GM20000 (cell line): ENCODE measurements around the gene PLK3.

Experiments used
- DNase-seq: peaks from one replicate; pipeline ENCODE4 v3.0.0; 2012; ENCODE audit warnings: low spot score
- CTCF ChIP-seq: IDR thresholded peaks from 2 replicates; pipeline ENCODE4 v1.5.1; 2012; ENCODE audit warnings: mild to moderate bottlenecking, control low read depth; ENCODE audit errors: extremely low read depth, missing control alignments

The PLK3 gene

GRCh38 chr1:44828841-44829440 is 28.8 kb downstream of the PLK3 start:
- DNase-seq, result no peak
- no peak for TF ChIP-seq CTCF

DNA sequence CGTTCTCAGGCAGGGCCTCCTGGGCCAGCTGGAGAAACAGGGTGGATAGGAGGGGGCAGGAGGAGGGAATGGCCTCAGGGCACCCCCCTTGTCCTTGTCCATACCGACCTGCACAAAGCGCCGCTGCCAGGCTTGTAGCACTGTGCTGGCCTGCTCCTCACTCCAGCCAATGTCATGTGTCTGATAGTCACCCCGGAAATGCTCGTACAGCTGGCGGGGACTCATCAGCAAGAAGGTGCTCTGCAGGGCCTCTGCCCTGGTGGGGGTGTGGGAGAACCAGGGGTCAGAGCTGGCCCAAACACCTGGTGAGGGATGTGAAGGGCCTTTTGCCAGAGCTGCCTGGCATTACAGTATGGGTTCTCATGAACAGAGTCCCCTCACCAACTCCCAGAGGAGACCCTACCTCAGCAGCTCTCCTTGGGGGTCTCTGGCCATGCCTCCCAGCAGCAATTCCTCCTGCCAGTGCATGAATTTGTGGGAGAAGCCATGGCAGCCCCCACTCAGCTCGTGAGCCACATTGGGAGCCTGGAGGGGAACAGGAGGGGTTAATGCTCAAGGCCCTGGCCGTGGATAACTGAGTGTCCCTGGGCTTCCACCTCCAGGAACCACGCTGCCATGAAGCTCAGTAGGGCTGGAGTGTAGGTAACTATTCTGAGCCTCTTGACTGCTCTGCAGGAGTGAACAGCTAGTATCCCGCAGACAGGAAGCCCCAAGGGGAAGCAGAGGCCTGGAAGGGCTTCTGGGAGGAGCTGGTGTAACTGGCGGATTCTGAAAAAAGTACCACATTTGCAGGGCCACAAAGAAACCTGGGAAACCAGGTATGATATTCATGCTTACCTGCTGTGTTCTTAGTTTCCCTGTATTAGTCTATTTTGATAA is 29.6 kb downstream of the PLK3 start:
- no peak for TF ChIP-seq CTCF

DNA sequence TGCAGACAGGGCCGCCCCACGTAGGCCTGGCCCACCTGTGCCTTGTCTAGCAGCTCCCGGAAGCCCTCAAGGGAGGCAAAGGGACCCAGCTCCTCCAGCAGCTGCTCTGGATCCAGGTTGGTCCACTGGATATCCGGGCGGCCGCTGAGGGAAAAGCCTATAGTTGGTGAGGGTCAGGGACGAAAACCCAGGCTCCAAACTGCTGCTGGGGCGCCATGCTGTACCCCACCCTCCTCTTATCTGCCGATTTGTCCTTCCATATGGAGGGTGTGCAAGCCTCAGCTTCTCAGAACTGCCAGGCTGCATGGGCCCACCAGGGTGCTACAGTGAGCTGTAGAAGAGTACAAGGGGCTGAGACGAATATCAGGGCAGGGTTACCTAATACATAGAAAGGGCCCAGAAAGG is 30.7 kb downstream of the PLK3 start:
- TF ChIP-seq CTCF, result no peak
- DNase-seq, result no peak

More for the DNA sequence above, 29.6 kb downstream of the PLK3 start:
- DNase-seq, result no peak

DNA sequence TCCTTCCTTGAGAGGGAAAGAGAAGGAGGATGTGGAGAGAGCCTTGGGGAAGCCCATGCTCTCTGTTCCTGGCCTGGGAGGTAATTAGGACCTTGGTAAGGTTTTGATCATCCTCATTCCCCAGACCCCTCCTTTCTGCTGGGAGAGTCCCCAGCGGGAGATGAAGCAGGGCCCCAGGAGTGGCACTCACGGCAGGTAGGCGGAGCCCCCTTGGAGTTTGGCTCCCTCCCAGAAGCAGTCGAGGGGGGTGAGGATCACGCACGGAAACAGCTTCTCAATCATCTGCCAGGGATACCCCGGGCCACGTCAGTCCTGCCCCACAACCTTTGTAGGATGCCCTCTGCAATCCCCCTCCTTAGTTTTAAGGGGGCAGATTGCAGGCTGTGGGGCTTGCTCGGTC is 31.3 kb downstream of the PLK3 start:
- no peak for DNase-seq
- TF ChIP-seq CTCF, result no peak

- DNase-seq, result no peak
- no peak for TF ChIP-seq CTCF
Observed at GRCh38 chr1:44832056-44832705, 32.0 kb downstream of the PLK3 start.

DNA sequence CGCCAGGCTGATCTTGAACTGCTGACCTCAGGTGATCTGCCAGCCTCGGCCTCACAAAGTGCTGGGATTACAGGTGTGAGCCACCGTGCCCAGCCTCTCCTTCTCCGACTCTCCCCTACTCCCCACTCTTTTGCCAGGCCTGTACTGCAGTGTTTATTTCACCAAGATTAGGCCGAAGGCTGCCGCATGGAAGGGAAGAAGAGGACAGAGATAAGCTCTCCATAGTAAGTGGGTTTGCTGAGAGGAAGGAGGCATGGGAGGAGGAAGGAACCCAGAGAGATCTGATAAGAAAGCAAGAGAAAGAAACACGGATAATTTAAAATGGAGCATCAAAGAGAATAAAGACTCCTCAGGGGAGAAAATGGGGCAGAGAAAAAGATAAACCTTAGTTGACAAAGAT is 34.2 kb downstream of the PLK3 start:
- DNase-seq, result no peak
- TF ChIP-seq CTCF, result no peak
